K562 (cell line): ENCODE results near the gene KCNH2. TPM values are rescaled to one million over a fixed set of nuclear protein-coding genes. Genes with fewer than 3 reads are reported as not detected.

Experiments used
- BDP1 ChIP-seq: IDR thresholded peaks from 3 replicates; pipeline ENCODE4 v1.6.1; 2011; ENCODE audit not compliant: insufficient read length, insufficient read depth
- CHD2 ChIP-seq: IDR thresholded peaks from 2 replicates; pipeline ENCODE4 v1.6.1; 2011; ENCODE audit warnings: low read depth, low read length
- E2F1 ChIP-seq: sonication (generic); formaldehyde crosslinking; IDR thresholded peaks from 2 replicates; pipeline ENCODE4 v1.8.1; 2023; ENCODE audit warnings: mild to moderate bottlenecking, missing genetic modification reagents, moderate library complexity
- E2F4 ChIP-seq: sonication (generic); formaldehyde crosslinking; IDR thresholded peaks from 2 replicates; pipeline ENCODE4 v1.8.0; 2022; ENCODE audit warnings: mild to moderate bottlenecking, low read depth, missing genetic modification reagents
- FIP1L1 ChIP-seq: fragments of 200-400 bp; formaldehyde crosslinking; IDR thresholded peaks from 2 replicates; pipeline ENCODE4 v1.6.1; 2018; ENCODE audit warnings: mild to moderate bottlenecking, low read depth, low read length; ENCODE audit not compliant: poor library complexity, severe bottlenecking
- FOXK1 ChIP-seq: sonication (generic); formaldehyde crosslinking; IDR thresholded peaks from 2 replicates; pipeline ENCODE4 v1.8.0; 2022; ENCODE audit warnings: missing genetic modification reagents, mild to moderate bottlenecking, borderline replicate concordance
- HDAC2 ChIP-seq: fragments of 450-650 bp; IDR thresholded peaks from 2 replicates; pipeline ENCODE4 v1.6.1; 2016; ENCODE audit warnings: mild to moderate bottlenecking
- MAZ ChIP-seq, 2 experiments: fragments of 450-650 bp in 1 of 2; sonication (generic) in 1 of 2; formaldehyde crosslinking; IDR thresholded peaks in 1 of 2; conservative IDR thresholded peaks in 1 of 2; 2 replicates each; pipeline versions ENCODE4 v1.4.0 to v1.5.0; 2020; ENCODE audit warnings: mild to moderate bottlenecking in 1 of 2, missing genetic modification reagents in 1 of 2
- SETDB1 ChIP-seq: IDR thresholded peaks from one replicate; pipeline ENCODE4 v1.6.1; 2012; ENCODE audit warnings: low read length, control low read depth, inconsistent platforms
- SMC3 ChIP-seq: conservative IDR thresholded peaks from 2 replicates; pipeline ENCODE4 v1.6.1; 2011; ENCODE audit warnings: low read depth, low read length, improper control_type of control experiment; ENCODE audit not compliant: insufficient read depth
- ZBTB9 ChIP-seq: fragments of 450-650 bp; formaldehyde crosslinking; IDR thresholded peaks from 2 replicates; pipeline ENCODE4 v1.4.0; 2020; ENCODE audit warnings: mild to moderate bottlenecking, moderate library complexity
- ZNF134 ChIP-seq: fragments of 250-450 bp; sonication (Bioruptor Pico); conservative IDR thresholded peaks from 2 replicates; pipeline ENCODE4 v1.4.0; 2020
- ZNF511 ChIP-seq: sonication (generic); formaldehyde crosslinking; IDR thresholded peaks from 2 replicates; pipeline ENCODE4 v1.8.0; 2022; ENCODE audit warnings: mild to moderate bottlenecking, missing genetic modification reagents
- ZNF778 ChIP-seq: fragments of 450-650 bp; formaldehyde crosslinking; IDR thresholded peaks from 2 replicates; pipeline ENCODE4 v1.4.0; 2020; ENCODE audit warnings: mild to moderate bottlenecking, moderate library complexity
- polyA plus RNA-seq, 8 experiments: library from polyadenylated mRNA; depleted of rRNA in 4 of 8; stranded (reverse) in 5 of 8; unstranded in 3 of 8; fragments of >200 nt; fragmentation: Nextera tagmentation in 2 of 8; fragmentation: Illumina TruSeq in 1 of 8; extraction: Ambion mirVana in 2 of 8; extraction: Trizol in 1 of 8; gene quantifications; 2 replicates each; pipeline versions ENCODE4 v1.2.1 to v1.2.3, GENCODE V29; 2011 to 2014; ENCODE audit warnings: inconsistent platforms in 1 of 8, missing spikeins in 1 of 8
- total RNA-seq, 7 experiments: library from RNA; depleted of rRNA in 6 of 7; stranded (reverse); fragments of >200 nt in 6 of 7; fragmentation: Illumina TruSeq in 2 of 7; extraction: Trizol in 2 of 7; gene quantifications; 2 replicates each; pipeline versions ENCODE4 v1.2.1 to v1.2.3, GENCODE V29; 2011 to 2021; ENCODE audit warnings: low replicate concordance in 1 of 7
- TF ChIP-seq, protein P1 (sequence below): sonication (generic); formaldehyde crosslinking; IDR thresholded peaks from 2 replicates; pipeline ENCODE4 v1.8.0; 2022; ENCODE audit warnings: mild to moderate bottlenecking, missing genetic modification reagents
- TF ChIP-seq, protein P2 (sequence below): fragments of 450-650 bp; formaldehyde crosslinking; IDR thresholded peaks from 2 replicates; pipeline ENCODE4 v1.4.0; 2022; ENCODE audit warnings: mild to moderate bottlenecking, moderate library complexity
- TF ChIP-seq, protein P3 (sequence below), 3 experiments: fragments of 200-800 bp in 1 of 3; fragments of 250-450 bp in 1 of 3; fragments of 450-650 bp in 1 of 3; sonication (Bioruptor Pico) in 1 of 3; sonication (Bioruptor generic) in 1 of 3; formaldehyde crosslinking in 1 of 3; IDR thresholded peaks; 2 replicates each; pipeline versions ENCODE4 v1.6.1 to v1.8.0; 2016 to 2022; ENCODE audit warnings: mild to moderate bottlenecking in 2 of 3, missing genetic modification characterization in 2 of 3, missing compliant biosample characterization in 1 of 3, moderate library complexity in 1 of 3

KCNH2 gene
- total and polyA plus RNA-seq, 9 of the 15 experiments (the other 6 are each of a cell fraction or from before 2014, with no cell fraction given): 18.1 to 368 (median 218) TPM

GRCh38 chr7:150983893-150984368 is 5.8 kb upstream of the KCNH2 start (continued):
- peak; percentile 58; the same call in 1 of the 2 replicates for TF ChIP-seq E2F4 (CRISPR knock-in tag)
- TF ChIP-seq ZNF134 (CRISPR knock-in tag): peak; percentile 32; the same call in 1 of the 2 replicates
- peak; percentile 96 for TF ChIP-seq ZNF511 (CRISPR knock-in tag)
- TF ChIP-seq, protein P1, sequence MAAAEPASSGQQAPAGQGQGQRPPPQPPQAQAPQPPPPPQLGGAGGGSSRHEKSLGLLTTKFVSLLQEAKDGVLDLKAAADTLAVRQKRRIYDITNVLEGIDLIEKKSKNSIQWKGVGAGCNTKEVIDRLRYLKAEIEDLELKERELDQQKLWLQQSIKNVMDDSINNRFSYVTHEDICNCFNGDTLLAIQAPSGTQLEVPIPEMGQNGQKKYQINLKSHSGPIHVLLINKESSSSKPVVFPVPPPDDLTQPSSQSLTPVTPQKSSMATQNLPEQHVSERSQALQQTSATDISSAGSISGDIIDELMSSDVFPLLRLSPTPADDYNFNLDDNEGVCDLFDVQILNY (CRISPR knock-in tag): peak; percentile 75; the same call in 1 of the 2 replicates
- TF ChIP-seq, protein P2, sequence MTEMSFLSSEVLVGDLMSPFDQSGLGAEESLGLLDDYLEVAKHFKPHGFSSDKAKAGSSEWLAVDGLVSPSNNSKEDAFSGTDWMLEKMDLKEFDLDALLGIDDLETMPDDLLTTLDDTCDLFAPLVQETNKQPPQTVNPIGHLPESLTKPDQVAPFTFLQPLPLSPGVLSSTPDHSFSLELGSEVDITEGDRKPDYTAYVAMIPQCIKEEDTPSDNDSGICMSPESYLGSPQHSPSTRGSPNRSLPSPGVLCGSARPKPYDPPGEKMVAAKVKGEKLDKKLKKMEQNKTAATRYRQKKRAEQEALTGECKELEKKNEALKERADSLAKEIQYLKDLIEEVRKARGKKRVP (CRISPR knock-in tag): 0 out of 2 replicates have a peak, but pooled peaks have one; percentile 14
- TF ChIP-seq, protein P3, sequence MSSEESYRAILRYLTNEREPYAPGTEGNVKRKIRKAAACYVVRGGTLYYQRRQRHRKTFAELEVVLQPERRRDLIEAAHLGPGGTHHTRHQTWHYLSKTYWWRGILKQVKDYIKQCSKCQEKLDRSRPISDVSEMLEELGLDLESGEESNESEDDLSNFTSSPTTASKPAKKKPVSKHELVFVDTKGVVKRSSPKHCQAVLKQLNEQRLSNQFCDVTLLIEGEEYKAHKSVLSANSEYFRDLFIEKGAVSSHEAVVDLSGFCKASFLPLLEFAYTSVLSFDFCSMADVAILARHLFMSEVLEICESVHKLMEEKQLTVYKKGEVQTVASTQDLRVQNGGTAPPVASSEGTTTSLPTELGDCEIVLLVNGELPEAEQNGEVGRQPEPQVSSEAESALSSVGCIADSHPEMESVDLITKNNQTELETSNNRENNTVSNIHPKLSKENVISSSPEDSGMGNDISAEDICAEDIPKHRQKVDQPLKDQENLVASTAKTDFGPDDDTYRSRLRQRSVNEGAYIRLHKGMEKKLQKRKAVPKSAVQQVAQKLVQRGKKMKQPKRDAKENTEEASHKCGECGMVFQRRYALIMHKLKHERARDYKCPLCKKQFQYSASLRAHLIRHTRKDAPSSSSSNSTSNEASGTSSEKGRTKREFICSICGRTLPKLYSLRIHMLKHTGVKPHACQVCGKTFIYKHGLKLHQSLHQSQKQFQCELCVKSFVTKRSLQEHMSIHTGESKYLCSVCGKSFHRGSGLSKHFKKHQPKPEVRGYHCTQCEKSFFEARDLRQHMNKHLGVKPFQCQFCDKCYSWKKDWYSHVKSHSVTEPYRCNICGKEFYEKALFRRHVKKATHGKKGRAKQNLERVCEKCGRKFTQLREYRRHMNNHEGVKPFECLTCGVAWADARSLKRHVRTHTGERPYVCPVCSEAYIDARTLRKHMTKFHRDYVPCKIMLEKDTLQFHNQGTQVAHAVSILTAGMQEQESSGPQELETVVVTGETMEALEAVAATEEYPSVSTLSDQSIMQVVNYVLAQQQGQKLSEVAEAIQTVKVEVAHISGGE (CRISPR knock-in tag; IDR thresholded peaks at IDR 0.05): peak in 1 of 3 experiments; percentile 52; a peak in 1 of 6 replicates
- TF ChIP-seq SETDB1: no peak
- peak; percentile 38; the same call in 1 of the 2 replicates for TF ChIP-seq E2F1
- peak; percentile 91; the same call in 1 of the 2 replicates for TF ChIP-seq HDAC2
- 0 out of 2 replicates have a peak, but pooled peaks have one; percentile 48 for TF ChIP-seq FOXK1
- TF ChIP-seq ZNF778 (CRISPR knock-in tag): no peak
- TF ChIP-seq ZBTB9 (CRISPR knock-in tag): 0 out of 2 replicates have a peak, but pooled peaks have one; percentile 45
- TF ChIP-seq MAZ (CRISPR knock-in tag; conservative IDR thresholded peaks at IDR 0.05 in 1 of 2, IDR thresholded peaks at IDR 0.05 in 1 of 2): peak in 1 of 2 experiments; percentile 71; a peak in 3 of 4 replicates
- TF ChIP-seq BDP1: no peak
- TF ChIP-seq SMC3: no peak
- no peak for TF ChIP-seq CHD2
- no peak for TF ChIP-seq FIP1L1
